Measurements from ENCODE around the gene MDK.

Gene MDK

DNA sequence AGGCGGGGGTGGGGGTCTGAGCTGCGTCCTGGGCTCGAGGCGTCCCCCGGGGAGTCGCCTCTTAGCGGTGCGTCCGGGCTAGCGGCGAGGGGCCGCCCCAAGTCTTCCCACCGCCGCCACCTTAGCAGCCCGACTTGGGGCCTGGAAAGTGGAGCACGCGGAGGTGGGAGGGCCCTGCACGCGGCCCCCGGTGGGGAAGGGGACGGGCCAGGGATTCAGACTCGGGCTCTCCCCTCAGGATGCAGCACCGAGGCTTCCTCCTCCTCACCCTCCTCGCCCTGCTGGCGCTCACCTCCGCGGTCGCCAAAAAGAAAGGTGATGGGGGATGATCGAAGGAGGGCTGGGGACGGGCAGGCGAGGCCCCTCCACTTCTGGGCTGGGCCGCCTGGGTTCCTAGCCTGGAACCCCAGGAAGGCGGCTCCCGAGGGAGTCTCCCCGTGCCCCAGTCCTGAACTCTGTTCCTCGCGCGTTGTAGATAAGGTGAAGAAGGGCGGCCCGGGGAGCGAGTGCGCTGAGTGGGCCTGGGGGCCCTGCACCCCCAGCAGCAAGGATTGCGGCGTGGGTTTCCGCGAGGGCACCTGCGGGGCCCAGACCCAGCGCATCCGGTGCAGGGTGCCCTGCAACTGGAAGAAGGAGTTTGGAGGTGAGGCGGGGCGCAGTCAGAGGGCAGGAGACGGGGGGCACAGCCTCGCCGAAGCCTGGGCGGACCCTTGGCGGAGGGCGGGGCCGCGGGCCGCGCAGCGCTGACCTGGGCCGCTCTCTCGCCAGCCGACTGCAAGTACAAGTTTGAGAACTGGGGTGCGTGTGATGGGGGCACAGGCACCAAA lies 563 bp downstream of the MDK start:
- TF ChIP-seq GATA3 (IDR thresholded peaks at IDR 0.05; ENCODE audit: low read depth, low read length), result no peak
- TF ChIP-seq GATA2 (IDR thresholded peaks at IDR 0.05; ENCODE audit: low read depth, low read length), result no peak

GRCh38 chr11:46382646-46383403 lies 1.4 kb downstream of the MDK start:
- TF ChIP-seq GATA2 (IDR thresholded peaks at IDR 0.05; ENCODE audit: low read depth, low read length), result no peak
- no peak for TF ChIP-seq GATA3 (IDR thresholded peaks at IDR 0.05; ENCODE audit: low read depth, low read length)

DNA sequence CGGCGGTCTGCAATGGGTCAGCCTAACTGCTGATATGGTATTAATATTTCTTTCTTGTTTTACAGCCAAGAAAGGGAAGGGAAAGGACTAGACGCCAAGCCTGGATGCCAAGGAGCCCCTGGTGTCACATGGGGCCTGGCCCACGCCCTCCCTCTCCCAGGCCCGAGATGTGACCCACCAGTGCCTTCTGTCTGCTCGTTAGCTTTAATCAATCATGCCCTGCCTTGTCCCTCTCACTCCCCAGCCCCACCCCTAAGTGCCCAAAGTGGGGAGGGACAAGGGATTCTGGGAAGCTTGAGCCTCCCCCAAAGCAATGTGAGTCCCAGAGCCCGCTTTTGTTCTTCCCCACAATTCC lies 1.9 kb downstream of the MDK start:
- TF ChIP-seq GATA3 (IDR thresholded peaks at IDR 0.05; ENCODE audit: low read depth, low read length), result no peak
- no peak for TF ChIP-seq GATA2 (IDR thresholded peaks at IDR 0.05; ENCODE audit: low read depth, low read length)

GRCh38 chr11:46383974-46384701 lies 2.7 kb downstream of the MDK start:
- TF ChIP-seq GATA2 (IDR thresholded peaks at IDR 0.05; ENCODE audit: low read depth, low read length) (no peak), GATA3 (IDR thresholded peaks at IDR 0.05; ENCODE audit: low read depth, low read length) (no peak)

GRCh38 chr11:46385169-46386004 lies 3.9 kb downstream of the MDK start:
- TF ChIP-seq GATA3 (IDR thresholded peaks at IDR 0.05; ENCODE audit: low read depth, low read length), result no peak
- TF ChIP-seq GATA2 (IDR thresholded peaks at IDR 0.05; ENCODE audit: low read depth, low read length), result no peak

GRCh38 chr11:46386005-46386578 lies 4.6 kb downstream of the MDK start:
- no peak for TF ChIP-seq GATA3 (IDR thresholded peaks at IDR 0.05; ENCODE audit: low read depth, low read length)

DNA sequence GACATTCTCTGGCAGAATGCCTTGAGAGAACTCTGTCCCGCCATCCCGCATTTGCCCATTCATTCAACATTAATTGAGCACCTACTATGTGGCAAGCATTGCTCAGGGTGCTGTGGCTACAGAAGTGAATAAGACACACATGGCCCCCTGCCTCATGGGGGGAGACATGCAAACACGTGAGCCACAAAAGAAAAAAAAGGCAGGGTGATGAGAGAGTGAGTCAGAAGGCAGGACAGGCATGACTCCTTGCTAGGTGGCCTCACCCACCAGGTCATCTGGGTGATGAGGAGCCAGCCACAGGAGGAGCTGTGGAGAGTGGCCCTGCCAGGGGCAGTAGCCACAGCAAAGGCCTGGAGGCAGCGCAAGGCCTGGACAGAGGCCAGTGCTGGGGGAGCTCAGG lies 5.2 kb downstream of the MDK start:
- TF ChIP-seq GATA3 (IDR thresholded peaks at IDR 0.05; ENCODE audit: low read depth, low read length) (no peak), GATA2 (IDR thresholded peaks at IDR 0.05; ENCODE audit: low read depth, low read length) (no peak)

- no peak for TF ChIP-seq GATA2 (IDR thresholded peaks at IDR 0.05; ENCODE audit: low read depth, low read length)
- no peak for TF ChIP-seq GATA3 (IDR thresholded peaks at IDR 0.05; ENCODE audit: low read depth, low read length)
These were observed 6.0 kb downstream of the MDK start for GRCh38 chr11:46387456-46387855.

DNA sequence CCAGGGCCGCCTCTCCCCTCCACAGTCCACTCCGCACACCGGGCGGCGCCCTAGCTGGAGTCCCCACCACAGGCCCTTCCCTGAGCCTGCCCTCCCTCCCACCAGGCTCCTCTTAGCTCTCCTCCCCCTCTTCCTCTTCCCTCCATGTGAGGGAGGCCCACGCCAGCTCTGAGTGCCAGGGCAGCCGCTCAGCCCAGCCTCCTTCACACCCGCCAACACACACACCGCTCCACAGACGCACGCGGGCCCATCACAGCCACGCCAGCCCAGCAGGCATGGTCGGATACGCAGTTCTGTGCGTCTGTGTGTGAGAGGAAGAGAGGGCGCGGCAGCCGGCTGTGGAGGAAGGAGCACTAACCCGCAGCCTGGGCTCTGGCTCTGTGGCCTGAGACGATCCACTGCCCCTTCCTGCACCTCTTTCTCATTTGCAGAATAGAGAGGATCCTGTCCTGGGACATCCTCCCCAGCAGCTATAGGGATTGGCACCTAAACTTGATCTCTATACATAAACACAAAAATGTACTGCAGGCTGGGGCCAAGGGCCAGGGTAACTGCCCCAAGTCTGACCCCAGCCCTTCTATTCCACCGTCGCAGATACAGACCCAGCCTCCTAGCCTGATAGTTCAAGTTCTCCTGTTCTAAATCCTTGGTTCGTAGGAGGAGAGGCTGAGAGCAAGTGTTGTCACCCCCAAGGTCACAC lies 6.6 kb downstream of the MDK start:
- TF ChIP-seq GATA2 (IDR thresholded peaks at IDR 0.05; ENCODE audit: low read depth, low read length), result no peak

GRCh38 chr11:46388619-46389449 lies 7.4 kb downstream of the MDK start:
- no peak for TF ChIP-seq GATA2 (IDR thresholded peaks at IDR 0.05; ENCODE audit: low read depth, low read length)
- TF ChIP-seq GATA3 (IDR thresholded peaks at IDR 0.05; ENCODE audit: low read depth, low read length), result no peak

- no peak for TF ChIP-seq GATA3 (IDR thresholded peaks at IDR 0.05; ENCODE audit: low read depth, low read length)
- TF ChIP-seq GATA2 (IDR thresholded peaks at IDR 0.05; ENCODE audit: low read depth, low read length), result no peak
These were observed 8.2 kb downstream of the MDK start for GRCh38 chr11:46389450-46390330.

All from SH-SY5Y (cell line).